ENCODE measurements around the gene NEO1.

Gene NEO1

DNA sequence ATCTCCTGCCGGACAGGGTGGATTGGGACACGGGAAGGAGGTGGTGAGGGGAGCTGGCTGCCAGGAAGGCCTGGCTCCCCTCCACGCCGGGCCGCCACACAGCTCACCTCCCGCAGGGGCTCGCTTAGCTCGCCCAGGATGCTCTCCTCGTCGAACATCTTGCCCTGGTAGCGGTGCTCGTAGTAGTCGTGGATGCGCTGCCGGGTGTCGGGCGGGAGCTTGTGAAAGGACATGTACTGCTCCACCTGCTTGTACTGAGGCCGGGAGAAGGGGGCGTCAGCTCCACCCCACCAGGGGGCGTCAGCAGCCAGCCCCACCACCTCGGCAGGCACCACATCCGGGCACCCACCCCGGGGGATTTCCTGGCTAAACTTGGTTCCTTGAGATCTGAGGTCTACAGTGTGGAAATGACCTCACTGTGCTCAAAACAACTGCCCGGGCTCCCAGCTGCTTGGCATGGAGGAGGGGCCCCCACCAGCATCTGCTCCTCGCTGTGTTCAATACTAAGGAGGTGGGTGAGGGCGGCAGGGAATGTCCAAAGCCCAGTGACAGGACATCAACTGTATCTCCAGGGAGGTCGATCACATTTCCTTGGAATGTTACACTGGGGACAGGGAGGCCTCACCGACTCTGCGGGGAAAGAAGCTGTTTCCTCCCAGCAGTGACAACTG is 273.1 kb downstream of the NEO1 start:
- Histone ChIP-seq H3K27ac (ENCODE audit: low read depth, low read length) (no peak overlapping the region), H3K36me3 (ENCODE audit: low read length) (no peaks in the 10 kb centered on the region), H3K79me2 (ENCODE audit: insufficient read depth, low read length) (no peaks in the 10 kb centered on the region), H3K27me3 (ENCODE audit: low read length) (no peaks in the 10 kb centered on the region), H3K9me2 (replicated peaks; ENCODE audit: insufficient read depth, low read length) (no peaks in the 10 kb centered on the region), H3K9ac (ENCODE audit: low read length) (no peak overlapping the region), H3K9me3 (ENCODE audit: insufficient read depth, low read length) (no peaks in the 10 kb centered on the region), H3K4me3 (ENCODE audit: insufficient read depth, low read length, poor library complexity, severe bottlenecking) (no peak overlapping the region), H2AFZ (ENCODE audit: low read depth, low read length, severe bottlenecking) (no peak overlapping the region), H4K20me1 (ENCODE audit: low read depth, low read length) (no peaks in the 10 kb centered on the region), H3K4me2 (ENCODE audit: low read depth, low read length, poor library complexity, severe bottlenecking) (no peak overlapping the region), H3F3A (ENCODE audit: insufficient read depth) (no peaks in the 10 kb centered on the region)
- no peak for TF ChIP-seq EZH2phosphoT487 (conservative IDR thresholded peaks at IDR 0.05; ENCODE audit: low read length)
- TF ChIP-seq CTCF (IDR thresholded peaks at IDR 0.05; ENCODE audit: insufficient read depth, low read length, poor library complexity, severe bottlenecking), result no peak

GRCh38 chr15:73326157-73326556 is 273.9 kb downstream of the NEO1 start:
- no peaks in the 10 kb centered on the region for H3K36me3 ChIP-seq (ENCODE audit: low read length)
- H4K20me1 ChIP-seq (ENCODE audit: low read depth, low read length), result no peaks in the 10 kb centered on the region
- no peaks in the 10 kb centered on the region for H3F3A ChIP-seq (ENCODE audit: insufficient read depth)
- TF ChIP-seq CTCF (IDR thresholded peaks at IDR 0.05; ENCODE audit: insufficient read depth, low read length, poor library complexity, severe bottlenecking), result no peak
- TF ChIP-seq EZH2phosphoT487 (conservative IDR thresholded peaks at IDR 0.05; ENCODE audit: low read length), result no peak
- no peak overlapping the region for H3K4me3 ChIP-seq (ENCODE audit: insufficient read depth, low read length, poor library complexity, severe bottlenecking)
- no peaks in the 10 kb centered on the region for H3K9me3 ChIP-seq (ENCODE audit: insufficient read depth, low read length)
- H3K27me3 ChIP-seq (ENCODE audit: low read length), result no peaks in the 10 kb centered on the region
- no peak overlapping the region for H3K4me2 ChIP-seq (ENCODE audit: low read depth, low read length, poor library complexity, severe bottlenecking)
- no peak overlapping the region for H2AFZ ChIP-seq (ENCODE audit: low read depth, low read length, severe bottlenecking)
- no peaks in the 10 kb centered on the region for H3K79me2 ChIP-seq (ENCODE audit: insufficient read depth, low read length)
- no peaks in the 10 kb centered on the region for H3K9me2 ChIP-seq (replicated peaks; ENCODE audit: insufficient read depth, low read length)
- H3K9ac ChIP-seq (ENCODE audit: low read length), result no peak overlapping the region
- no peak overlapping the region for H3K27ac ChIP-seq (ENCODE audit: low read depth, low read length)

DNA sequence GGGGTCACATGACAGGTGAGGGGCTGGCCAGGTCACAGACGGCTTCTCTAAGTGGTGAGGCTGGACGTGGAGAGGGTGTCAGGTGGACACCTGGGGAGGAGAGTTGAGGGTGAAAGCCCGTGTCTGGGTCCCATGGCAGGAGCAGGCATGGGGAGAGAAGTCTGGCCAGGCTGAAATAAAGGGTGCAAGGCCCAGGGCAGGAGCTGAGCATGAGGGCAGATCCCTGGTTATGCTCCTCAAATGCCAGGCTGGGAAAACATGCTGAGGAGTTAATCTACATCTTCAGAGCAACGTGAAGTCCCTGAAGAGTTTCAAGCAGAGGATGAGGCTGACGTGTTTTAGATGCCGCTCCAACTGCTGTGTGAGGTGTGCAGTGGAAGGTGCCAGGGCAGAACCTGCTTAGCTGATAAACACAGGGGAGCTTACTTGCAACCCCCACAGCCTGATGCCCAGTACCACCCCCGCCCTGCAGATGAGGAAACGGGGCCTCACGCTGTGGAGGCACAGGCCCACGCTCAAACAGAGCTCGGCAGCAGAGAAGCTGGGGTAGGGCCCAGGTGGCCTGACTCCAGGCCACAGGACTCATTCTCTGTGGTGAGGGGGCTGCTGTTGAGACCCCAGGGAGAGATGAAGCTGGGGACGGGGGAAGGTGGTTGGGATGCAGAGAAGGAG is 276.0 kb downstream of the NEO1 start:
- Histone ChIP-seq H3K9ac (ENCODE audit: low read length) (no peak overlapping the region), H3K27me3 (ENCODE audit: low read length) (no peaks in the 10 kb centered on the region), H4K20me1 (ENCODE audit: low read depth, low read length) (no peaks in the 10 kb centered on the region), H3F3A (ENCODE audit: insufficient read depth) (no peaks in the 10 kb centered on the region), H3K4me2 (ENCODE audit: low read depth, low read length, poor library complexity, severe bottlenecking) (no peak overlapping the region), H3K27ac (ENCODE audit: low read depth, low read length) (no peak overlapping the region), H3K9me3 (ENCODE audit: insufficient read depth, low read length) (no peaks in the 10 kb centered on the region), H2AFZ (ENCODE audit: low read depth, low read length, severe bottlenecking) (no peak overlapping the region), H3K79me2 (ENCODE audit: insufficient read depth, low read length) (no peaks in the 10 kb centered on the region), H3K36me3 (ENCODE audit: low read length) (no peaks in the 10 kb centered on the region), H3K9me2 (replicated peaks; ENCODE audit: insufficient read depth, low read length) (no peaks in the 10 kb centered on the region), H3K4me3 (ENCODE audit: insufficient read depth, low read length, poor library complexity, severe bottlenecking) (no peak overlapping the region)
- TF ChIP-seq CTCF (IDR thresholded peaks at IDR 0.05; ENCODE audit: insufficient read depth, low read length, poor library complexity, severe bottlenecking) (no peak), EZH2phosphoT487 (conservative IDR thresholded peaks at IDR 0.05; ENCODE audit: low read length) (no peak)
